Right ventricle myocardium inferior (tissue), 1 donor: Measurements from ENCODE around the gene PTPRD. TPM values are rescaled to one million over a fixed set of nuclear protein-coding genes. Genes with fewer than 3 reads are reported as not detected.

Experiments used
- ATAC-seq: fragments of 200-7000 bp; cut with Tn5 transposase; one replicate; pipeline ENCODE4 v1.9.1; 2020; ENCODE audit warnings: mild to moderate bottlenecking, moderate library complexity
- DNase-seq: peaks from one replicate; pipeline ENCODE4 v3.0.0; 2021; ENCODE audit errors: missing footprints
- intact Hi-C: fragments of 100-400 bp; cut with DNase I; formaldehyde crosslinking; loops from one replicate; pipeline ENCODE4 v1.11.0; 2022
- total RNA-seq: library from RNA; stranded (reverse); fragmentation: NEBNext Ultra II Directional; extraction: Animal tissue kit (Norgen Biotek cat#: 25700); gene quantifications from one replicate; pipeline ENCODE4 v1.2.1, GENCODE V29; 2021
- donor health status: DM: no; HTN: yes; CAD: no; lungs with severe emphysema.

The PTPRD gene
- total RNA-seq, 1 donor from 2014 or later: 13.3 TPM

- DNase-seq (no peak), ATAC-seq (no peak)
- intact Hi-C loops: no loop called here
These were observed 1944.1 kb downstream of the PTPRD start for GRCh38 chr9:8668751-8669150.

GRCh38 chr9:8668231-8668630 is 1944.6 kb downstream of the PTPRD start:
- DNase-seq (no peak), ATAC-seq (no peak)
- intact Hi-C loops: no loop called here

- intact Hi-C loops: no loop called here
These were observed 1946.7 kb downstream of the PTPRD start for GRCh38 chr9:8666060-8666459.

GRCh38 chr9:8660383-8660782 is 1952.4 kb downstream of the PTPRD start:
- peak; percentile 81 for ATAC-seq
- intact Hi-C loops: no loop called here
- peak; percentile 68 for DNase-seq

More at GRCh38 chr9:8666060-8666459, 1946.7 kb downstream of the PTPRD start:
- ATAC-seq (no peak), DNase-seq (no peak)

GRCh38 chr9:8659108-8659507 is 1953.7 kb downstream of the PTPRD start:
- DNase-seq (no peak), ATAC-seq (peak; percentile 76)
- intact Hi-C loops: no loop called here

GRCh38 chr9:8655071-8655470 is 1957.7 kb downstream of the PTPRD start:
- ATAC-seq (no peak), DNase-seq (no peak)
- intact Hi-C loops: no loop called here

GRCh38 chr9:8653855-8654254 is 1958.9 kb downstream of the PTPRD start:
- ATAC-seq (no peak), DNase-seq (no peak)
- intact Hi-C loops: no loop called here

GRCh38 chr9:8653111-8653510 is 1959.7 kb downstream of the PTPRD start:
- intact Hi-C loops: no loop called here

GRCh38 chr9:8652255-8652654 is 1960.5 kb downstream of the PTPRD start:
- ATAC-seq (no peak), DNase-seq (no peak)
- intact Hi-C loops: no loop called here

More at GRCh38 chr9:8653111-8653510, 1959.7 kb downstream of the PTPRD start:
- DNase-seq (no peak), ATAC-seq (no peak)

GRCh38 chr9:8651846-8652215 is 1961.0 kb downstream of the PTPRD start:
- intact Hi-C loops: no loop called here
- ATAC-seq (no peak), DNase-seq (no peak)

GRCh38 chr9:8651070-8651845 is 1961.5 kb downstream of the PTPRD start:
- intact Hi-C loops: no loop called here
- DNase-seq (no peak), ATAC-seq (no peak)

GRCh38 chr9:8649807-8650206 is 1963.0 kb downstream of the PTPRD start:
- intact Hi-C loops: no loop called here
- peak; percentile 39 for ATAC-seq
- no peak for DNase-seq

GRCh38 chr9:8649160-8649559 is 1963.6 kb downstream of the PTPRD start:
- intact Hi-C loops: no loop called here
- DNase-seq (no peak), ATAC-seq (no peak)

GRCh38 chr9:8648271-8648845 is 1964.4 kb downstream of the PTPRD start:
- ATAC-seq (no peak), DNase-seq (no peak)
- intact Hi-C loops: no loop called here

GRCh38 chr9:8647824-8648223 is 1965.0 kb downstream of the PTPRD start:
- no peak for ATAC-seq
- DNase-seq: no peak
- intact Hi-C loops: no loop called here

- intact Hi-C loops: no loop called here
- ATAC-seq (no peak), DNase-seq (peak; percentile 26)
These were observed 1968.2 kb downstream of the PTPRD start for GRCh38 chr9:8644571-8644970.

- ATAC-seq (no peak), DNase-seq (no peak)
- intact Hi-C loops: no loop called here
These were observed 1968.9 kb downstream of the PTPRD start for GRCh38 chr9:8643896-8644295.

- DNase-seq (no peak), ATAC-seq (no peak)
- intact Hi-C loops: no loop called here
These were observed 1969.3 kb downstream of the PTPRD start for GRCh38 chr9:8643464-8643863.

- no peak for DNase-seq
- no peak for ATAC-seq
These were observed 1972.0 kb downstream of the PTPRD start for GRCh38 chr9:8640761-8641160.

GRCh38 chr9:8637626-8638025 is 1975.2 kb downstream of the PTPRD start:
- ATAC-seq (no peak), DNase-seq (no peak)
- intact Hi-C loops: no loop called here

More at GRCh38 chr9:8640761-8641160, 1972.0 kb downstream of the PTPRD start:
- intact Hi-C loops: no loop called here

GRCh38 chr9:8633784-8634183 is 1979.0 kb downstream of the PTPRD start:
- intact Hi-C loops: no loop called here
- no peak for ATAC-seq
- no peak for DNase-seq
